ENCODE results near the gene ENTR1. TPM values are rescaled to one million over a fixed set of nuclear protein-coding genes. Genes with fewer than 3 reads are reported as not detected.

The ENTR1 gene
- total RNA-seq, 4 donors from 2014 or later = 23.3 to 42.0 (median 33.2) TPM

- no peak for TF ChIP-seq CTCF (IDR thresholded peaks at IDR 0.05; ENCODE audit: low read depth)
These were observed 14.4 kb upstream of the ENTR1 start for GRCh38 chr9:136424750-136425362.

GRCh38 chr9:136423432-136424146, 13.2 kb upstream of the ENTR1 start:
- no peak for TF ChIP-seq CTCF (IDR thresholded peaks at IDR 0.05; ENCODE audit: low read depth)

GRCh38 chr9:136422876-136423275, 12.5 kb upstream of the ENTR1 start:
- TF ChIP-seq CTCF (IDR thresholded peaks at IDR 0.05; ENCODE audit: low read depth) = no peak

- TF ChIP-seq CTCF (IDR thresholded peaks at IDR 0.05; ENCODE audit: low read depth) = no peak
These were observed 11.4 kb upstream of the ENTR1 start for GRCh38 chr9:136421791-136422190.

GRCh38 chr9:136419092-136419420, 8.6 kb upstream of the ENTR1 start:
- no peak for TF ChIP-seq CTCF (IDR thresholded peaks at IDR 0.05; ENCODE audit: low read depth)

- TF ChIP-seq CTCF (IDR thresholded peaks at IDR 0.05; ENCODE audit: low read depth) = no peak
These were observed 8.0 kb upstream of the ENTR1 start for GRCh38 chr9:136418182-136419091.

GRCh38 chr9:136416914-136417313, 6.5 kb upstream of the ENTR1 start:
- TF ChIP-seq CTCF (IDR thresholded peaks at IDR 0.05; ENCODE audit: low read depth) = no peak
